H9 (cell line): ENCODE measurements around the gene KIF21B. TPM values are rescaled to one million over a fixed set of nuclear protein-coding genes. Genes with fewer than 3 reads are reported as not detected.

Source experiments
- DNase-seq: peaks from one replicate; pipeline ENCODE4 v3.0.0-alpha.2; 2017
- H2AFZ ChIP-seq: one replicate; pipeline ENCODE4 v1.6.1; 2013; ENCODE audit warnings: mild to moderate bottlenecking, low read length, control low read depth, moderate library complexity
- H2AK5ac ChIP-seq: 2 replicates; pipeline ENCODE4 v1.6.1; 2013; ENCODE audit warnings: low read length, control low read depth, mixed read lengths; ENCODE audit not compliant: insufficient read length
- H2BK120ac ChIP-seq: one replicate; pipeline ENCODE4 v1.6.1; 2013; ENCODE audit warnings: low read depth, mild to moderate bottlenecking, low read length, control low read depth, inconsistent platforms; ENCODE audit not compliant: poor library complexity, severe bottlenecking
- H2BK12ac ChIP-seq: 2 replicates; pipeline ENCODE4 v1.6.1; 2013; ENCODE audit warnings: low read length, control low read depth, mixed read lengths, low read depth; ENCODE audit not compliant: insufficient read length
- H2BK15ac ChIP-seq: 2 replicates; pipeline ENCODE4 v1.6.1; 2013; ENCODE audit warnings: low read depth, low read length, control low read depth
- H2BK20ac ChIP-seq: one replicate; pipeline ENCODE4 v1.6.1; 2013; ENCODE audit warnings: low read depth, mild to moderate bottlenecking, low read length, control low read depth, inconsistent platforms; ENCODE audit not compliant: poor library complexity, severe bottlenecking
- H2BK5ac ChIP-seq: 2 replicates; pipeline ENCODE4 v1.6.1; 2013; ENCODE audit warnings: low read length, control low read depth, mixed read lengths; ENCODE audit not compliant: insufficient read length
- H3K14ac ChIP-seq: 2 replicates; pipeline ENCODE4 v1.6.1; 2013; ENCODE audit warnings: low read length, control low read depth; ENCODE audit not compliant: insufficient read depth
- H3K18ac ChIP-seq: 2 replicates; pipeline ENCODE4 v1.6.1; 2013; ENCODE audit warnings: low read depth, mild to moderate bottlenecking, mixed read lengths, low read length, control low read depth; ENCODE audit not compliant: insufficient read length
- H3K23ac ChIP-seq: 2 replicates; pipeline ENCODE4 v1.6.1; 2013; ENCODE audit warnings: low read length, control low read depth, mixed read lengths, low read depth; ENCODE audit not compliant: insufficient read length
- H3K23me2 ChIP-seq: 2 replicates; pipeline ENCODE4 v1.6.1; 2013; ENCODE audit warnings: low read depth, mild to moderate bottlenecking, mixed read lengths, low read length, control low read depth; ENCODE audit not compliant: insufficient read length, poor library complexity, severe bottlenecking
- H3K27ac ChIP-seq: 2 replicates; pipeline ENCODE4 v1.5.1; 2013; ENCODE audit warnings: low read length, control low read depth, mixed read lengths, low read depth; ENCODE audit not compliant: insufficient read length
- H3K27me3 ChIP-seq: 2 replicates; pipeline ENCODE4 v1.6.1; 2013; ENCODE audit warnings: low read length, control low read depth, inconsistent platforms; ENCODE audit not compliant: insufficient read depth
- H3K4ac ChIP-seq: 2 replicates; pipeline ENCODE4 v1.6.1; 2013; ENCODE audit warnings: low read depth, mild to moderate bottlenecking, control low read depth, inconsistent platforms, low read length, moderate library complexity
- H3K4me1 ChIP-seq: 2 replicates; pipeline ENCODE4 v1.6.1; 2013; ENCODE audit warnings: low read length, control low read depth, inconsistent platforms; ENCODE audit not compliant: insufficient read depth
- H3K4me2 ChIP-seq: 2 replicates; pipeline ENCODE4 v1.6.1; 2013; ENCODE audit warnings: low read length, control low read depth, mixed read lengths; ENCODE audit not compliant: insufficient read length, insufficient read depth
- H3K56ac ChIP-seq: 2 replicates; pipeline ENCODE4 v1.6.1; 2013; ENCODE audit warnings: low read depth, mild to moderate bottlenecking, mixed read lengths, low read length, control low read depth; ENCODE audit not compliant: insufficient read length
- H3K79me1 ChIP-seq: 2 replicates; pipeline ENCODE4 v1.6.1; 2013; ENCODE audit warnings: low read depth, mild to moderate bottlenecking, moderate library complexity, low read length, control low read depth, inconsistent platforms; ENCODE audit not compliant: insufficient read depth, poor library complexity, severe bottlenecking
- H3K79me2 ChIP-seq: 2 replicates; pipeline ENCODE4 v1.6.1; 2013; ENCODE audit warnings: low read length, control low read depth, inconsistent platforms; ENCODE audit not compliant: insufficient read depth
- H3K9ac ChIP-seq: 2 replicates; pipeline ENCODE4 v1.6.1; 2013; ENCODE audit warnings: low read length, control low read depth, mixed read lengths; ENCODE audit not compliant: insufficient read length; ENCODE audit errors: extremely low read depth
- H3K9me3 ChIP-seq: one replicate; pipeline ENCODE4 v1.6.1; 2013; ENCODE audit warnings: low read depth, low read length, inconsistent platforms; ENCODE audit not compliant: control insufficient read depth
- H3T11ph ChIP-seq: one replicate; pipeline ENCODE4 v1.6.1; 2013; ENCODE audit warnings: mild to moderate bottlenecking, low read length, control low read depth, inconsistent platforms
- H4K20me1 ChIP-seq: one replicate; pipeline ENCODE4 v1.6.1; 2013; ENCODE audit not compliant: control insufficient read depth, insufficient read length, insufficient read depth
- H4K5ac ChIP-seq: 2 replicates; pipeline ENCODE4 v1.6.1; 2013; ENCODE audit warnings: low read depth, mild to moderate bottlenecking, mixed read lengths, low read length, control low read depth; ENCODE audit not compliant: insufficient read length
- H4K8ac ChIP-seq: replicated peaks from 2 replicates; pipeline ENCODE4 v1.6.1; 2013; ENCODE audit warnings: low read length, control low read depth, mixed read lengths, low read depth; ENCODE audit not compliant: insufficient read length
- H4K91ac ChIP-seq: 2 replicates; pipeline ENCODE4 v1.6.1; 2013; ENCODE audit warnings: low read depth, mild to moderate bottlenecking, moderate library complexity, mixed read lengths, low read length, control low read depth; ENCODE audit not compliant: insufficient read length
- H3K27ac Mint-ChIP-seq, 3 experiments: 2 replicates in 2 of 3; 3 replicates in 1 of 3; pipeline ENCODE4 v1.8.0; 2020 to 2021; ENCODE audit warnings: mixed read lengths in 3 of 3, mild to moderate bottlenecking in 1 of 3, moderate library complexity in 1 of 3
- H3K27me3 Mint-ChIP-seq: 2 replicates; pipeline ENCODE4 v1.8.0; 2021; ENCODE audit warnings: low read depth, mild to moderate bottlenecking, moderate library complexity, mixed read lengths
- H3K36me3 Mint-ChIP-seq, 3 experiments: 2 replicates in 2 of 3; 3 replicates in 1 of 3; pipeline ENCODE4 v1.8.0; 2020 to 2021; ENCODE audit warnings: low read depth in 3 of 3, mixed read lengths in 3 of 3; ENCODE audit not compliant: insufficient read depth in 1 of 3
- H3K4me1 Mint-ChIP-seq, 2 experiments: 2 replicates each; pipeline ENCODE4 v1.8.0; 2020; ENCODE audit warnings: mixed read lengths in 2 of 2
- H3K4me3 Mint-ChIP-seq, 2 experiments: 2 replicates in 1 of 2; 3 replicates in 1 of 2; pipeline ENCODE4 v1.8.0; 2020 to 2021; ENCODE audit warnings: mild to moderate bottlenecking in 2 of 2, mixed read lengths in 2 of 2, moderate library complexity in 1 of 2
- H3K9me3 Mint-ChIP-seq, 2 experiments: 2 replicates in 1 of 2; 3 replicates in 1 of 2; pipeline ENCODE4 v1.8.0; 2020; ENCODE audit warnings: mild to moderate bottlenecking in 2 of 2, mixed read lengths in 2 of 2, moderate library complexity in 1 of 2
- WGBS: extraction: QIAGEN DNeasy Blood & Tissue Kit; methylation state at CpG from one replicate; pipeline ENCODE4 v1.1.7; 2013; ENCODE audit warnings: missing lambda C conversion rate, low lambda C conversion rate, mixed read lengths; ENCODE audit not compliant: insufficient read length; ENCODE audit errors: extremely low coverage; 5-methylcytosine and 5-hydroxymethylcytosine counted together
- total RNA-seq: library from RNA; stranded (reverse); gene quantifications from 2 replicates; pipeline ENCODE4 v1.2.1, GENCODE V29; 2021
- TF ChIP-seq, protein P1 (sequence below): fragments of 200-600 bp; sonication (generic); conservative IDR thresholded peaks from 3 replicates; pipeline ENCODE4 v1.8.0; 2021; ENCODE audit warnings: antibody characterized with exemption, mild to moderate bottlenecking

The KIF21B gene
- total RNA-seq, 1 experiment from 2014 or later = 7.5 TPM

DNA sequence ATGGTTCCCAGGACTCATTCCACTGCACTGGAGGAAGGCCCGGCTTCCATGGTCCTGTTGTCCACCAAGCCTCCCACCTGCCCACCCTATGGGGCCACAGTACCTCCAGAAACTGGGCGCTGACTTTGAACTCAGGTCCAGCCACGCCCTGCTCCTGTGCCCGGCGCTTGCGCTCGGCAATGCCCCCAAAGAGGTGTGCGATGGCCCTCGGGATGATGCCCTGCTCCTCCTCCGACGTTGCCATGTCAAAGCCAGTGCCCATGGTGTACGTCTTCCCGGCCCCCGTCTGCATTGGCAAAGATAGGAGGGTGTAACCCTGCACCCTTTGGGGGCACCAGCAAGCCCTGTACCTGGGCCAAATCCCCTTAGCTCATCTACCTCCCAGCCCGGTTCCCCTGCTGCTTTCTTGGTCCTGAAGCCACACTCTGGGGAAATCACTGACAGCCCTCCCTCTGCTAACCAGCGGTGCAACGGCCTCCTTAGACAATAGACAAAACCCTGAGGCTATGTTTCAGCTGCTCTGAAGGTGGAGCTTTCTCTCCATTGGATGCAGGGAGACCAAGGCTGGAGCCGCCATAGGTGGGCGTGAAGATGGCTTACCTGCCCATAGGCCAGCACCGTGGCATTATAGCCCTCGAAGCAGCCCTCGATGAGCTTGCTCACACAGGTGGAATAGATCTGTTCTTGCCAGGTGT lies 14.7 kb downstream of the KIF21B start:
- no peaks in the 10 kb centered on the region; the same call in 1 of the 2 replicates for H3K27me3 Mint-ChIP-seq
- DNase-seq = no peak

More for the DNA sequence above, 14.7 kb downstream of the KIF21B start:
- H3K14ac ChIP-seq = no peak overlapping the region
- H3K18ac ChIP-seq = no peak overlapping the region
- peaks cover 14% of the 10 kb centered on the region in 2 experiments for H3K4me1 Mint-ChIP-seq
- no peak overlapping the region for H3K23ac ChIP-seq
- H3K27me3 ChIP-seq = no peaks in the 10 kb centered on the region
- H3K9me3 ChIP-seq = no peaks in the 10 kb centered on the region
- H4K5ac ChIP-seq = no peak overlapping the region
- no peak overlapping the region for H2BK120ac ChIP-seq
- no peak overlapping the region for H2BK12ac ChIP-seq
- no peaks in the 10 kb centered on the region for H4K20me1 ChIP-seq
- H3K4me1 ChIP-seq = no peaks in the 10 kb centered on the region
- H3K27ac Mint-ChIP-seq = peak overlapping the region in 1 of 3 experiments; percentile 42; a peak in 1 of 7 replicates
- no peak overlapping the region for H3K4me2 ChIP-seq
- TF ChIP-seq, protein P1, sequence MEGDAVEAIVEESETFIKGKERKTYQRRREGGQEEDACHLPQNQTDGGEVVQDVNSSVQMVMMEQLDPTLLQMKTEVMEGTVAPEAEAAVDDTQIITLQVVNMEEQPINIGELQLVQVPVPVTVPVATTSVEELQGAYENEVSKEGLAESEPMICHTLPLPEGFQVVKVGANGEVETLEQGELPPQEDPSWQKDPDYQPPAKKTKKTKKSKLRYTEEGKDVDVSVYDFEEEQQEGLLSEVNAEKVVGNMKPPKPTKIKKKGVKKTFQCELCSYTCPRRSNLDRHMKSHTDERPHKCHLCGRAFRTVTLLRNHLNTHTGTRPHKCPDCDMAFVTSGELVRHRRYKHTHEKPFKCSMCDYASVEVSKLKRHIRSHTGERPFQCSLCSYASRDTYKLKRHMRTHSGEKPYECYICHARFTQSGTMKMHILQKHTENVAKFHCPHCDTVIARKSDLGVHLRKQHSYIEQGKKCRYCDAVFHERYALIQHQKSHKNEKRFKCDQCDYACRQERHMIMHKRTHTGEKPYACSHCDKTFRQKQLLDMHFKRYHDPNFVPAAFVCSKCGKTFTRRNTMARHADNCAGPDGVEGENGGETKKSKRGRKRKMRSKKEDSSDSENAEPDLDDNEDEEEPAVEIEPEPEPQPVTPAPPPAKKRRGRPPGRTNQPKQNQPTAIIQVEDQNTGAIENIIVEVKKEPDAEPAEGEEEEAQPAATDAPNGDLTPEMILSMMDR = no peak
- no CpG with 5 or more reads among the region's 22 CpGs for WGBS
- H3T11ph ChIP-seq = no peak overlapping the region
- no peak overlapping the region for H2AFZ ChIP-seq
- no peak overlapping the region for H3K4ac ChIP-seq
- no peak overlapping the region for H3K9ac ChIP-seq
- H3K36me3 Mint-ChIP-seq = peaks cover 0 to 2% (median 0%) of the 10 kb centered on the region in 3 experiments; a peak in 2 of 7 replicates
- no peak overlapping the region for H2BK15ac ChIP-seq
- H2BK20ac ChIP-seq = no peak overlapping the region
- H3K27ac ChIP-seq = no peak overlapping the region
- no peak overlapping the region for H2BK5ac ChIP-seq
- no peak overlapping the region for H4K8ac ChIP-seq
- H4K91ac ChIP-seq = no peak overlapping the region
- no peaks in the 10 kb centered on the region for H3K9me3 Mint-ChIP-seq
- no peaks in the 10 kb centered on the region for H3K79me1 ChIP-seq
- no peak overlapping the region for H2AK5ac ChIP-seq
- H3K23me2 ChIP-seq = no peaks in the 10 kb centered on the region
- no peak overlapping the region for H3K4me3 Mint-ChIP-seq
- no peaks in the 10 kb centered on the region; the same call in 1 of the 2 replicates for H3K79me2 ChIP-seq
- H3K56ac ChIP-seq = no peak overlapping the region
